K562 (cell line): ENCODE results near the gene SLC22A23. TPM values are rescaled to one million over a fixed set of nuclear protein-coding genes. Genes with fewer than 3 reads are reported as not detected.
A peak's percentile ranks its signal among the peaks of the same experiment; 100 is the strongest.

Experiments used
- ATAC-seq: fragments of 200-7000 bp; cut with Tn5 transposase; 3 replicates; pipeline ENCODE4 v1.9.1; 2020; ENCODE audit warnings: moderate library complexity
- BruUV-seq: library from RNA; stranded (reverse); fragments of 400-500 nt; replicated peaks from 2 replicates; lab custom pipeline; 2021; lab: Mats Ljungman, UMichigan
- CTCF ChIA-PET: fragments of 300-600 bp; formaldehyde crosslinking; extraction: SDS; loops from one replicate; lab custom pipeline; 2021; ENCODE audit warnings: low intra/inter-chr PET ratio; lab: Yijun Ruan, JAX
- POLR2A ChIA-PET: fragments of 300-600, 350-650 bp; sonication (Branson Sonifier 250); formaldehyde crosslinking; extraction: SDS; loops from one replicate; lab custom pipeline; 2021; ENCODE audit warnings: antibody characterized with exemption, inconsistent platforms; lab: Yijun Ruan, JAX
- DNase-seq, 4 experiments: peaks; one replicate each; pipeline versions ENCODE4 v3.0.0 to v3.0.0-alpha.2; 2011 to 2018; ENCODE audit warnings: low spot score in 3 of 4, mixed read lengths in 3 of 4; ENCODE audit errors: extremely low read depth in 1 of 4
- FAIRE-seq: peaks from 2 replicates; lab custom pipeline; 2011; peaks lifted over from hg19 to GRCh38; lab: Jason Lieb, UNC
- H2AFZ ChIP-seq: 2 replicates; pipeline ENCODE4 v1.6.0; 2011; ENCODE audit warnings: low read depth, low read length, control low read depth, inconsistent platforms
- H3K27ac ChIP-seq: fragments of 200-600 bp; 3 replicates; pipeline ENCODE4 v1.8.0; 2011; ENCODE audit warnings: low read depth, mild to moderate bottlenecking, control low read depth, inconsistent platforms, low read length, moderate library complexity, mixed read lengths; ENCODE audit errors: extremely low read depth
- H3K27me3 ChIP-seq, 2 experiments: fragments of 300-600 bp in 1 of 2; 2 replicates in 1 of 2; 3 replicates in 1 of 2; pipeline versions ENCODE4 v1.6.0 to v1.8.0; 2011; ENCODE audit warnings: inconsistent platforms in 2 of 2, low read length in 2 of 2, mild to moderate bottlenecking in 1 of 2, mixed read lengths in 1 of 2, moderate library complexity in 1 of 2; ENCODE audit not compliant: control insufficient read depth in 2 of 2, insufficient read depth in 2 of 2
- H3K36me3 ChIP-seq: fragments of 300-600 bp; 3 replicates; pipeline ENCODE4 v1.8.0; 2011; ENCODE audit warnings: mild to moderate bottlenecking, low read length, inconsistent platforms; ENCODE audit not compliant: control insufficient read depth, insufficient read depth
- H3K4me1 ChIP-seq, 2 experiments: fragments of 200-600 bp in 1 of 2; replicated peaks in 1 of 2; 2 replicates in 1 of 2; 3 replicates in 1 of 2; pipeline versions ENCODE4 v1.5.1 to v1.8.0; 2011; ENCODE audit warnings: inconsistent platforms in 2 of 2, low read length in 2 of 2, mild to moderate bottlenecking in 1 of 2, mixed read lengths in 1 of 2, moderate library complexity in 1 of 2; ENCODE audit not compliant: control insufficient read depth in 2 of 2, insufficient read depth in 2 of 2
- H3K4me2 ChIP-seq: 2 replicates; pipeline ENCODE4 v1.6.1; 2011; ENCODE audit warnings: low read length, control low read depth, inconsistent platforms, mixed read lengths; ENCODE audit not compliant: insufficient read depth
- H3K4me3 ChIP-seq: fragments of 200-600 bp; sonication (generic), shearing (Covaris generic); 2 replicates; pipeline ENCODE4 v1.5.1; 2016; ENCODE audit warnings: control low read depth, inconsistent platforms
- H3K79me2 ChIP-seq: fragments of 200-600 bp; 3 replicates; pipeline ENCODE4 v1.8.0; 2011; ENCODE audit warnings: low read length, inconsistent platforms; ENCODE audit not compliant: control insufficient read depth, insufficient read depth
- H3K9ac ChIP-seq, 2 experiments: 2 replicates each; pipeline versions ENCODE4 v1.6.0 to v1.6.1; 2011; ENCODE audit warnings: low read depth in 2 of 2, low read length in 2 of 2, control low read depth in 1 of 2, inconsistent platforms in 1 of 2, mild to moderate bottlenecking in 1 of 2, mixed read lengths in 1 of 2; ENCODE audit not compliant: insufficient read depth in 1 of 2
- H3K9me1 ChIP-seq: one replicate; pipeline ENCODE4 v1.6.0; 2011; ENCODE audit warnings: inconsistent platforms, mild to moderate bottlenecking, low read length, moderate library complexity; ENCODE audit not compliant: control insufficient read depth, insufficient read depth
- H3K9me3 ChIP-seq: replicated peaks from 2 replicates; pipeline ENCODE4 v1.5.1; 2011; ENCODE audit warnings: low read depth, low read length, inconsistent platforms; ENCODE audit not compliant: control insufficient read depth, insufficient read depth
- H4K20me1 ChIP-seq: replicated peaks from 2 replicates; pipeline ENCODE4 v1.6.1; 2011; ENCODE audit warnings: low read length, inconsistent platforms, mixed read lengths; ENCODE audit not compliant: control insufficient read depth, insufficient read depth
- CBX5 ChIP-seq: IDR thresholded peaks from 2 replicates; pipeline ENCODE4 v1.6.1; 2014; ENCODE audit warnings: low read depth, borderline replicate concordance
- CLOCK ChIP-seq: fragments of 250-450 bp; sonication (Bioruptor Pico); IDR thresholded peaks from 2 replicates; pipeline ENCODE4 v1.4.0; 2020; ENCODE audit warnings: mild to moderate bottlenecking, moderate library complexity, borderline replicate concordance
- CREB3 ChIP-seq: fragments of 450-650 bp; conservative IDR thresholded peaks from 2 replicates; pipeline ENCODE4 v1.6.1; 2016; ENCODE audit warnings: missing genetic modification characterization, low read depth, mild to moderate bottlenecking, missing compliant biosample characterization, moderate library complexity
- DIDO1 ChIP-seq: fragments of 450-650 bp; IDR thresholded peaks from 2 replicates; pipeline ENCODE4 v1.6.1; 2016; ENCODE audit warnings: low read depth, missing biosample characterization, missing genetic modification characterization
- HDGF ChIP-seq: fragments of 450-650 bp; IDR thresholded peaks from 2 replicates; pipeline ENCODE4 v1.6.1; 2016
- MCM2 ChIP-seq: fragments of 450-650 bp; IDR thresholded peaks from 2 replicates; pipeline ENCODE4 v1.6.1; 2017; ENCODE audit warnings: low read depth, mild to moderate bottlenecking
- MEIS2 ChIP-seq: fragments of 450-650 bp; IDR thresholded peaks from 2 replicates; pipeline ENCODE4 v1.6.1; 2014; ENCODE audit warnings: mild to moderate bottlenecking; ENCODE audit not compliant: partially characterized antibody
- MYC ChIP-seq, 2 experiments: fragments of 250-450 bp in 1 of 2; sonication (Bioruptor Pico) in 1 of 2; IDR thresholded peaks; 2 replicates each; pipeline versions ENCODE4 v1.5.1 to v1.6.1; 2012 to 2021; ENCODE audit warnings: low read depth in 2 of 2, borderline replicate concordance in 1 of 2, improper control_type of control experiment in 1 of 2, low read length in 1 of 2, mild to moderate bottlenecking in 1 of 2, moderate library complexity in 1 of 2
- PBX2 ChIP-seq, 2 experiments: IDR thresholded peaks in 1 of 2; conservative IDR thresholded peaks in 1 of 2; 2 replicates each; pipeline ENCODE4 v1.6.1; 2016; ENCODE audit warnings: low read depth in 2 of 2, mild to moderate bottlenecking in 1 of 2, missing compliant biosample characterization in 1 of 2, missing genetic modification characterization in 1 of 2, moderate library complexity in 1 of 2
- PHTF2 ChIP-seq: fragments of 250-450 bp; sonication (Bioruptor Pico); IDR thresholded peaks from 2 replicates; pipeline ENCODE4 v1.5.0; 2021; ENCODE audit warnings: mild to moderate bottlenecking
- PKNOX1 ChIP-seq: fragments of 450-650 bp; IDR thresholded peaks from 2 replicates; pipeline ENCODE4 v1.6.1; 2016
- ZNF184 ChIP-seq: sonication (generic); formaldehyde crosslinking; IDR thresholded peaks from 2 replicates; pipeline ENCODE4 v1.5.0; 2020; ENCODE audit warnings: missing genetic modification reagents
- ZNF232 ChIP-seq: sonication (generic); formaldehyde crosslinking; IDR thresholded peaks from 2 replicates; pipeline ENCODE4 v1.8.0; 2022; ENCODE audit warnings: mild to moderate bottlenecking, missing genetic modification reagents
- ZNF354B ChIP-seq: fragments of 250-450 bp; sonication (Bioruptor Pico); IDR thresholded peaks from 2 replicates; pipeline ENCODE4 v1.4.0; 2020
- WGBS: fragments of 100-300 bp; shearing (Covaris generic); methylation state at CpG from one replicate; pipeline ENCODE4 v1.1.6; 2016; ENCODE audit warnings: low coverage, mixed read lengths; ENCODE audit not compliant: insufficient coverage; ENCODE audit errors: missing lambda C conversion rate; 5-methylcytosine and 5-hydroxymethylcytosine counted together
- in situ Hi-C: fragments of 300-500 bp; cut with MboI; formaldehyde crosslinking; loops from 4 replicates; pipeline ENCODE4 v1.15.0; 2018; ENCODE audit warnings: inconsistent platforms, mixed read lengths
- intact Hi-C: fragments of 100-400 bp; cut with micrococcal nuclease; formaldehyde crosslinking; loops from 2 replicates; pipeline ENCODE4 v1.14.2; 2022
- polyA plus RNA-seq, 8 experiments: library from polyadenylated mRNA; depleted of rRNA in 4 of 8; stranded (reverse) in 5 of 8; unstranded in 3 of 8; fragments of >200 nt; fragmentation: Nextera tagmentation in 2 of 8; fragmentation: Illumina TruSeq in 1 of 8; extraction: Ambion mirVana in 2 of 8; extraction: Trizol in 1 of 8; gene quantifications; 2 replicates each; pipeline versions ENCODE4 v1.2.1 to v1.2.3, GENCODE V29; 2011 to 2014; ENCODE audit warnings: inconsistent platforms in 1 of 8, missing spikeins in 1 of 8
- total RNA-seq, 7 experiments: library from RNA; depleted of rRNA in 6 of 7; stranded (reverse); fragments of >200 nt in 6 of 7; fragmentation: Illumina TruSeq in 2 of 7; extraction: Trizol in 2 of 7; gene quantifications; 2 replicates each; pipeline versions ENCODE4 v1.2.1 to v1.2.3, GENCODE V29; 2011 to 2021; ENCODE audit warnings: low replicate concordance in 1 of 7

SLC22A23 gene
- total and polyA plus RNA-seq, 9 of the 15 experiments (the other 6 are each of a cell fraction or from before 2014, with no cell fraction given), result 0.30 to 8.7 (median 2.5) TPM

- Histone ChIP-seq H3K9me1 (no peaks in the 10 kb centered on the region), H3K79me2 (no peaks in the 10 kb centered on the region), H2AFZ (no peak overlapping the region), H3K27ac (no peak overlapping the region), H3K4me2 (no peak overlapping the region), H4K20me1 (no peaks in the 10 kb centered on the region; the same call in 1 of the 2 replicates), H3K9me3 (no peaks in the 10 kb centered on the region), H3K4me3 (no peak overlapping the region), H3K9ac (no peak overlapping the region), H3K36me3 (no peaks in the 10 kb centered on the region; the same call in 2 of the 3 replicates), H3K27me3 (no peaks in the 10 kb centered on the region), H3K4me1 (peaks cover 0 to 6% of the 10 kb centered on the region in 2 experiments; a peak in 2 of 5 replicates)
- ATAC-seq (no peak), FAIRE-seq (no peak), DNase-seq (no peak)
- in situ Hi-C loops (no loop called here), intact Hi-C loops (no loop called here)
- WGBS, result 51% methylated on average over 11 of the region's 11 CpGs
- CTCF ChIA-PET, result no interaction called here
- no TSS peak for BruUV-seq
- TF ChIP-seq HDGF, result no peak
- no peak for TF ChIP-seq MYC (IDR thresholded peaks at IDR 0.05; ENCODE audit: low read depth, low read length)
- no peak for TF ChIP-seq MYC (CRISPR knock-in tag; IDR thresholded peaks at IDR 0.05; ENCODE audit: borderline replicate concordance, low read depth)
- TF ChIP-seq CBX5, result no peak
- peak; percentile 77 for TF ChIP-seq MEIS2
- TF ChIP-seq MCM2, result no peak
- TF ChIP-seq PBX2 (CRISPR knock-in tag; IDR thresholded peaks at IDR 0.05; ENCODE audit: low read depth), result no peak
- TF ChIP-seq PBX2 (tag; conservative IDR thresholded peaks at IDR 0.05; ENCODE audit: low read depth), result peak; percentile 61
- TF ChIP-seq ZNF184 (CRISPR knock-in tag), result no peak
- TF ChIP-seq PKNOX1, result peak; percentile 67
- no peak for TF ChIP-seq CREB3 (tag)
- TF ChIP-seq ZNF354B (CRISPR knock-in tag), result no peak
- TF ChIP-seq CLOCK (CRISPR knock-in tag), result no peak
- TF ChIP-seq DIDO1 (tag), result no peak
- TF ChIP-seq PHTF2, result no peak
- no peak for TF ChIP-seq ZNF232 (CRISPR knock-in tag)
- POLR2A ChIA-PET, result interaction anchor here (1.1 to 1.3 kb wide), 2 partner anchors 13 to 29 kb away, joined by 3 read pairs; no protein-coding TSS in a partner anchor
These were observed 139.1 kb downstream of the SLC22A23 start for GRCh38 chr6:3317741-3318211.
